Stimulated activated CD4-positive, alpha-beta T cell treated with anti-CD3 and anti-CD28 coated beads, Interleukin-12 subunit alpha, Interleukin-12 subunit beta, amount 100 ng/mL, for 48 hours (primary cell): ENCODE data around the gene CORO2A.

ENCODE experiments used
- DNase-seq, 3 donors: peaks; one replicate each; pipeline ENCODE4 v3.0.0-alpha.2; 2020; ENCODE audit warnings: low read depth in 2 of 3, low spot score in 1 of 3

Gene CORO2A

GRCh38 chr9:98192503-98193335 lies at the start of gene CORO2A:
Gene CORO2A (minus strand): TSS chr9:98192637. CDS start chr9:98157660, 34,977 bp downstream.
- peak; percentile 35 to 65 (median 37) for DNase-seq

- DNase-seq = no peak
Observed at GRCh38 chr9:98241357-98242300, 49.2 kb upstream of the CORO2A start.

GRCh38 chr9:98240475-98240874 lies 48.0 kb upstream of the CORO2A start:
- no peak for DNase-seq

GRCh38 chr9:98236901-98237487 lies 44.6 kb upstream of the CORO2A start:
- no peak for DNase-seq

- no peak for DNase-seq
Observed at GRCh38 chr9:98235126-98235525, 42.7 kb upstream of the CORO2A start.

GRCh38 chr9:98234245-98234825 lies 41.9 kb upstream of the CORO2A start:
- no peak for DNase-seq

- no peak for DNase-seq
Observed at GRCh38 chr9:98232926-98233325, 40.5 kb upstream of the CORO2A start.

GRCh38 chr9:98231770-98232478 lies 39.5 kb upstream of the CORO2A start:
- DNase-seq = no peak

- DNase-seq = no peak
Observed at GRCh38 chr9:98230789-98231188, 38.4 kb upstream of the CORO2A start.

- no peak for DNase-seq
Observed at GRCh38 chr9:98230304-98230703, 37.9 kb upstream of the CORO2A start.

- DNase-seq = no peak
Observed at GRCh38 chr9:98229620-98230019, 37.2 kb upstream of the CORO2A start.

- DNase-seq = no peak
Observed at GRCh38 chr9:98229090-98229395, 36.6 kb upstream of the CORO2A start.

- no peak for DNase-seq
Observed at GRCh38 chr9:98228392-98229089, 36.1 kb upstream of the CORO2A start.

GRCh38 chr9:98227883-98228282 lies 35.4 kb upstream of the CORO2A start:
- DNase-seq = no peak

GRCh38 chr9:98226957-98227356 lies 34.5 kb upstream of the CORO2A start:
- DNase-seq = no peak

- DNase-seq = no peak
Observed at GRCh38 chr9:98226516-98226915, 34.1 kb upstream of the CORO2A start.

- no peak for DNase-seq
Observed at GRCh38 chr9:98225015-98225442, 32.6 kb upstream of the CORO2A start.

GRCh38 chr9:98222885-98223691 lies 30.7 kb upstream of the CORO2A start:
- no peak for DNase-seq

GRCh38 chr9:98220911-98221310 lies 28.5 kb upstream of the CORO2A start:
- DNase-seq = no peak
